HAP-1 (cell line): ENCODE measurements around the gene TMC4.
A peak's percentile ranks its signal among the peaks of the same experiment; 100 is the strongest.
"Not testable (repeated sequence)": the region's sequence is repeated elsewhere in the genome, so short reads cannot be mapped to it uniquely, and the experiment has no call there.

ENCODE experiments used
- DNase-seq, 2 experiments: peaks; one replicate each; pipeline ENCODE4 v3.0.0-alpha.2; 2016 to 2020; ENCODE audit warnings: low spot score in 2 of 2
- H3K27me3 ChIP-seq: fragments of 250-450 bp; sonication (Bioruptor Pico); 2 replicates; pipeline ENCODE4 v1.5.1; 2020; ENCODE audit warnings: low read depth, mild to moderate bottlenecking, moderate library complexity
- H3K36me3 ChIP-seq: fragments of 250-450 bp; sonication (Bioruptor Pico); replicated peaks from 2 replicates; pipeline ENCODE4 v1.5.1; 2020; ENCODE audit warnings: mild to moderate bottlenecking
- H3K4me1 ChIP-seq: fragments of 250-450 bp; sonication (Bioruptor Pico); 2 replicates; pipeline ENCODE4 v1.5.1; 2020; ENCODE audit warnings: mild to moderate bottlenecking
- H3K4me3 ChIP-seq: fragments of 250-450 bp; sonication (Bioruptor Pico); 2 replicates; pipeline ENCODE4 v1.5.1; 2020; ENCODE audit warnings: mild to moderate bottlenecking, moderate library complexity
- H3K9me3 ChIP-seq: fragments of 250-450 bp; sonication (Bioruptor Pico); 2 replicates; pipeline ENCODE4 v1.5.1; 2020; ENCODE audit warnings: mild to moderate bottlenecking, moderate library complexity
- in situ Hi-C: fragments of 300-500 bp; cut with MboI; formaldehyde crosslinking; loops from 3 replicates; pipeline ENCODE4 v1.14.3; 2020; ENCODE audit warnings: low sequenced_read_pairs, inconsistent platforms, mixed read lengths

TMC4 gene

DNA sequence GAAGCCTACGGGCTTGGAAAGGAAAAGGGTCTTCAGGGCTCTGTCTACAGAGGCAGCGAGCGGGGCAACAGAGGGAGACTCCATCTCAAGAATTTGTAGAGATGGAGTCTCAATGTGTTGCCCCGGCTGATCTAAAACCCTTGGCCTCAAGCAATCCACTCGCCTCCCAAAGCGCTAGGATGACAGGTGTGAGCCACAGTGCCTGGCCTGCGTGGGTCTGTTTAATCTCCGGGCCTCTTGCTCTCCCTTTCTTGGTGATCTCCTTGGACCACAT, 35.8 kb upstream of the TMC4 start:
- Histone ChIP-seq H3K36me3 (peaks cover 48% of the 10 kb centered on the region), H3K9me3 (no peaks in the 10 kb centered on the region), H3K27me3 (no peaks in the 10 kb centered on the region), H3K4me3 (no peak overlapping the region), H3K4me1 (peaks cover 16% of the 10 kb centered on the region)
- DNase-seq = peak in 1 of 2 experiments; percentile 54
- in situ Hi-C loops = no loop called here

GRCh38 chr19:54207983-54208783, 35.2 kb upstream of the TMC4 start:
- H3K27me3 ChIP-seq = no peaks in the 10 kb centered on the region
- peaks cover 16% of the 10 kb centered on the region for H3K4me1 ChIP-seq
- in situ Hi-C loops = no loop called here
- no peaks in the 10 kb centered on the region for H3K9me3 ChIP-seq
- H3K36me3 ChIP-seq = peaks cover 53% of the 10 kb centered on the region
- H3K4me3 ChIP-seq = no peak overlapping the region
- peak in 1 of 2 experiments; percentile 46 for DNase-seq

DNA sequence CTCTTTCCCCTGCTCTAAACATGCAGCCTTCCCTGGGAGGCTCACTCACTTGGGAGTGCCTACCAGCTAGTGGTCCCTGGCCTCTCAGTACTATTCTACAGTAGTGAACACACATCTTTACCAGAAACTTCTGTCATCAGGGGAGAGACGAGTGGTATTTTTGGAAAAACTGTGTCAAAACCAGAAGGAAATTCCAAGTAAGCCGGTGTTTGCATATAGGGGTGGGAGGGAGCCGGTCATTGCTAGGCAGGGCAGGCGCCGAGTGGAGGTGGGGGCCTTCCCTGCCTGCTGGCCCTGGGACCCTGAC, 34.7 kb upstream of the TMC4 start:
- Histone ChIP-seq H3K27me3 (no peaks in the 10 kb centered on the region), H3K9me3 (no peaks in the 10 kb centered on the region), H3K36me3 (peaks cover 59% of the 10 kb centered on the region), H3K4me1 (peaks cover 21% of the 10 kb centered on the region), H3K4me3 (no peak overlapping the region)
- in situ Hi-C loops = no loop called here
- no peak for DNase-seq

DNA sequence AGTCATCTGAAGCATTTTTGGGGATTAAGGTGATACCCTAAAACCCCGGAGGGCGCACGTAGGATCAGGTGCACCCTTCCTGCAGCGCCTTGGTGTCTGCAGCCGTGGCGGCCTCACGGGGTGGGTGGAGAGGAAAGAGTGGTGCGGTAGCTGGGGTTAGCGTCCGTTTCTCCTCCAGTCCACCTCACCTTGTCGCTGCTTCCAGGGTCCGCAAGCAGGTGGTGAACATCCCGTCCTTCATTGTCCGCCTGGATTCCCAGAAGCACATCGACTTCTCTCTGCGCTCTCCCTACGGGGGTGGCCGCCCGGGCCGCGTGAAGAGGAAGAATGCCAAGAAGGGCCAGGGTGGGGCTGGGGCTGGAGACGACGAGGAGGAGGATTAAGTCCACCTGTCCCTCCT, 34.2 kb upstream of the TMC4 start:
- H3K27me3 ChIP-seq, in situ Hi-C loops, H3K9me3 ChIP-seq, DNase-seq, H3K4me3 ChIP-seq: not testable (repeated sequence)
- peaks cover 63% of the 10 kb centered on the region for H3K36me3 ChIP-seq
- peaks cover 26% of the 10 kb centered on the region for H3K4me1 ChIP-seq

GRCh38 chr19:54206831-54207177, 33.8 kb upstream of the TMC4 start:
- peaks cover 67% of the 10 kb centered on the region for H3K36me3 ChIP-seq
- peaks cover 30% of the 10 kb centered on the region for H3K4me1 ChIP-seq
- in situ Hi-C loops = no loop called here
- no peaks in the 10 kb centered on the region for H3K9me3 ChIP-seq
- no peak for DNase-seq
- no peaks in the 10 kb centered on the region for H3K27me3 ChIP-seq
- no peak overlapping the region for H3K4me3 ChIP-seq

DNA sequence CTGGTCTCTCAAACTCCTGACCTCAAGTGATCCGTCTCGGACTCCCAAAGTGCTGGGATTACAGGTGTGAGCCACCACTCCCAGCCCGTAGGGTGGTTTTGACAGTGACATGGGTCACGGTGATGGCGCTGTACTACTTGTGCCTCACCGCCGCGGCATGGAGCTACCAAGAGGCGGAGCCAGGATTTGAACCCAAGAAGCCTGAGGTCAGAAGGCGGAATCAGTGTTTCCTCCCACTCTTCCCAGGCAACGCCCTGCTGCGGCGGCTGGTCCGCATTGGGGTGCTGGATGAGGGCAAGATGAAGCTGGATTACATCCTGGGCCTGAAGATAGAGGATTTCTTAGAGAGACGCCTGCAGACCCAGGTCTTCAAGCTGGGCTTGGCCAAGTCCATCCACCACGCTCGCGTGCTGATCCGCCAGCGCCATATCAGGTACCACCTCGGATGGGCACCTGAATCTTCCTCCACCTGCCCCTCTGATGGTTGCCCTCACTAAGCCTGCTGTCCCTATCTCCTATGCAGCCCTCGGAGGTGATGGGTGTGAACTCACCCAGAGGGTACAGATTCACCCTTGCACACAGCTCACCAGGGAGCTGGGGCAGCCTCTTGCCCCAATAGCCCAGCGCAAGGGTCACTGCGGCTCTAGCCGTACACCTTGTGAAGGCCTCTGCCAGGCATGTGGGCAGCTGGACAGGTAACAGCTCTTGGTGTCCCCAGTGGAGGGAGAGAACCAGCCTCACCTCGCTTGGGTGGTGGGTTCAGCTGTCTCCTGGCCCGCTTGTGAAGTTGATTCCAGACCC, 33.3 kb upstream of the TMC4 start:
- Histone ChIP-seq H3K9me3 (no peaks in the 10 kb centered on the region), H3K4me1 (peaks cover 34% of the 10 kb centered on the region), H3K27me3 (no peaks in the 10 kb centered on the region), H3K4me3 (no peak overlapping the region), H3K36me3 (peaks cover 73% of the 10 kb centered on the region)
- in situ Hi-C loops = no loop called here
- DNase-seq = no peak

- in situ Hi-C loops = no loop called here
- Histone ChIP-seq H3K9me3 (no peaks in the 10 kb centered on the region), H3K4me3 (no peak overlapping the region), H3K36me3 (peaks cover 77% of the 10 kb centered on the region), H3K4me1 (peaks cover 36% of the 10 kb centered on the region), H3K27me3 (no peaks in the 10 kb centered on the region)
- DNase-seq = no peak
Observed at GRCh38 chr19:54204767-54205468, 32.0 kb upstream of the TMC4 start.

- DNase-seq = no peak
- Histone ChIP-seq H3K36me3 (peaks cover 74% of the 10 kb centered on the region), H3K9me3 (no peaks in the 10 kb centered on the region), H3K27me3 (no peaks in the 10 kb centered on the region), H3K4me1 (peaks cover 29% of the 10 kb centered on the region), H3K4me3 (peak overlapping the region; percentile 79; the same call in 1 of the 2 replicates)
- in situ Hi-C loops = no loop called here
Observed at GRCh38 chr19:54203151-54203611, 30.2 kb upstream of the TMC4 start.

DNA sequence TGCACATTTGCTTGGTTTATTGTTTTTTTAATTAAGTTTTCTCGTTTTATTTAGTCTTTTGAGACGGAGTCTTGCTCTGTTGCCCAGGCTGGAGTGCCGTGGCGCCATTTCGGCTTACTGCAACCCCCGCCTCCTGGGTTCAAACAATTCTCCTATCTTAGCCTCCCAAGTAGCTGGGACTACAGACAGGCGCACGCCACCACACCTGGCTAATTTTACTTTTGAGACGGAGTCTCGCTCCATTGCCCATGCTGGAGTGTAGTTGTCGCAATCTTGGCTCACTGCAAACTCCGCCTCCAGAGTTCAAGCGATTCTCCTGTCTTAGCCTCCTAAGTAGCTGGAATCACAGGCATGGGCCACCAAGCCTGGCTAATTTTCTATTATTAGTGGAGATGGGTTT, 29.0 kb upstream of the TMC4 start:
- peaks cover 29% of the 10 kb centered on the region for H3K4me1 ChIP-seq
- H3K36me3 ChIP-seq = peaks cover 62% of the 10 kb centered on the region
- DNase-seq = no peak

GRCh38 chr19:54201172-54201701, 28.3 kb upstream of the TMC4 start:
- DNase-seq = no peak
- no peaks in the 10 kb centered on the region for H3K27me3 ChIP-seq
- H3K9me3 ChIP-seq = no peaks in the 10 kb centered on the region
- peak overlapping the region; percentile 79 for H3K4me3 ChIP-seq
- H3K36me3 ChIP-seq = peaks cover 55% of the 10 kb centered on the region
- H3K4me1 ChIP-seq = peaks cover 29% of the 10 kb centered on the region
- in situ Hi-C loops = no loop called here

More for the DNA sequence above, 29.0 kb upstream of the TMC4 start:
- H3K9me3 ChIP-seq = no peaks in the 10 kb centered on the region
- in situ Hi-C loops = no loop called here
- no peaks in the 10 kb centered on the region for H3K27me3 ChIP-seq
- H3K4me3 ChIP-seq = peak overlapping the region; percentile 79

- peaks cover 39% of the 10 kb centered on the region for H3K36me3 ChIP-seq
- in situ Hi-C loops = loop anchor here (25.0 kb wide), 1 partner anchor 1463 kb away; the partner anchor contains the start of gene U2AF2
Observed at GRCh38 chr19:54199401-54199800, 26.4 kb upstream of the TMC4 start.

GRCh38 chr19:54197121-54197520, 24.2 kb upstream of the TMC4 start:
- DNase-seq = no peak
- Histone ChIP-seq H3K27me3 (no peaks in the 10 kb centered on the region), H3K36me3 (peaks cover 32% of the 10 kb centered on the region), H3K4me3 (no peak overlapping the region), H3K4me1 (peaks cover 12% of the 10 kb centered on the region), H3K9me3 (no peaks in the 10 kb centered on the region)
- in situ Hi-C loops = loop anchor here (25.0 kb wide), 1 partner anchor 1465 kb away; the partner anchor contains the start of gene U2AF2

More at GRCh38 chr19:54199401-54199800, 26.4 kb upstream of the TMC4 start:
- DNase-seq = no peak
- H3K27me3 ChIP-seq = no peaks in the 10 kb centered on the region
- no peak overlapping the region for H3K4me3 ChIP-seq
- H3K4me1 ChIP-seq = peaks cover 28% of the 10 kb centered on the region
- no peaks in the 10 kb centered on the region for H3K9me3 ChIP-seq

DNA sequence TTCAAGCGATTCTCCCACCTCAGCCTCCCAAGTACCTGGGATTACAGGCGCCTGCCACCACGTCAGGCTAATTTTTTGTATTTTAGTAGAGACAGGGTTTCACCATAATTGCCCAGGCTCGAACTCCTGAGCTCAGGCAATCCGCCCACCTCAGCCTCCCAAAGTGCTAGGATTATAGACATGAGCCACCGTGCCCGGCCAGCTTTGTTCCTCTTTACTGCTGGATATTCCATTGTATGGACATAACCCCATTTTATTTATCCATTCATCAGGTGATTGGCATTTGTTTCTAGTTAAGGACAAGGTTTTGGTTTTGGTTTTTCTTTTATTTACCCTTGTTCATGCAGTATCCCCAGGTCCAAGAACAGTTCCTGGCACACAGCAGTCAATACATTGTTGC, 23.6 kb upstream of the TMC4 start:
- in situ Hi-C loops = loop anchor here (25.0 kb wide), 1 partner anchor 1466 kb away; the partner anchor contains the start of gene U2AF2
- no peaks in the 10 kb centered on the region for H3K27me3 ChIP-seq

More for the DNA sequence above, 23.6 kb upstream of the TMC4 start:
- DNase-seq = no peak
- H3K4me3 ChIP-seq = no peak overlapping the region
- peaks cover 8% of the 10 kb centered on the region for H3K4me1 ChIP-seq
- H3K9me3 ChIP-seq = no peaks in the 10 kb centered on the region
- peaks cover 26% of the 10 kb centered on the region for H3K36me3 ChIP-seq
